Lower leg skin (tissue), 3 donors: ENCODE measurements around the gene SIMC1.

Experiments
- POLR2A ChIP-seq, 2 donors: fragments of 450-650 bp; IDR thresholded peaks; one replicate each; pipeline ENCODE4 v1.6.1; 2016 to 2017; ENCODE audit warnings: antibody characterized with exemption in 2 of 2, mild to moderate bottlenecking in 1 of 2, moderate library complexity in 1 of 2
- TF ChIP-seq, protein P1 (sequence below), 3 donors: fragments of 450-650 bp; IDR thresholded peaks; one replicate each; pipeline ENCODE4 v1.5.1; 2016; ENCODE audit warnings: antibody characterized with exemption in 3 of 3, mild to moderate bottlenecking in 3 of 3, moderate library complexity in 2 of 3

DNA sequence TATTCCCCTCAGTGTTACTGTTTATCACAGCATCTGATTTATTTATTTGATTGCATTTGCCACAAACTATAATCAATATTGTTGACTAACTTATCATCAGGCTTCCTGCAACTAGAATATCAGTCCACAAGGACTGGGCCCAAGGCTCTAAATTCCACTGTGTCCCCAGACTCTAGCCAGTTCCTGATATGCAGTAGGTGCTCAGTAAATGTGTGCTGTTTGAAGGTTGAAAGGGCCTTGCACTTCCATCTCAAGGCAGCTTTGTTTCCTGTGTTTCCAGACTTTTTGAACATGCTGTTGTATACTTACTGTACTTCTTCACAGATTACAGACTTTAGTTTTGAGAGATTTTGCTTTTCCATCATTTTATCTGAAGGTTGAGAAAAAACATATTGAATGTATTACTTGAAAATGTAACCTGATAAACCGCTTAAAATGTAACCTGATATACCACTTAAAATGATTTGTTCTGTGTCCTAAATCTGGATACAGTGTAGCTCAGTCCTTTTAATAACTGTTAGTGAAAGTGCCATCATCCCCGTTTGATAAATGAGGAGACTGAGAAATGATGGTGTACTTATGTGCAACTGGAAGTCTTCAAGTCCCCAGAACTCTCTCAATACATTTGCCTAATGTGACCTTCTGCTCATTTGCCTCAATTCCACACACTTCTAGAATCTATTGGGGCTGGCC, 104.7 kb downstream of the SIMC1 start:
- TF ChIP-seq, protein P1, sequence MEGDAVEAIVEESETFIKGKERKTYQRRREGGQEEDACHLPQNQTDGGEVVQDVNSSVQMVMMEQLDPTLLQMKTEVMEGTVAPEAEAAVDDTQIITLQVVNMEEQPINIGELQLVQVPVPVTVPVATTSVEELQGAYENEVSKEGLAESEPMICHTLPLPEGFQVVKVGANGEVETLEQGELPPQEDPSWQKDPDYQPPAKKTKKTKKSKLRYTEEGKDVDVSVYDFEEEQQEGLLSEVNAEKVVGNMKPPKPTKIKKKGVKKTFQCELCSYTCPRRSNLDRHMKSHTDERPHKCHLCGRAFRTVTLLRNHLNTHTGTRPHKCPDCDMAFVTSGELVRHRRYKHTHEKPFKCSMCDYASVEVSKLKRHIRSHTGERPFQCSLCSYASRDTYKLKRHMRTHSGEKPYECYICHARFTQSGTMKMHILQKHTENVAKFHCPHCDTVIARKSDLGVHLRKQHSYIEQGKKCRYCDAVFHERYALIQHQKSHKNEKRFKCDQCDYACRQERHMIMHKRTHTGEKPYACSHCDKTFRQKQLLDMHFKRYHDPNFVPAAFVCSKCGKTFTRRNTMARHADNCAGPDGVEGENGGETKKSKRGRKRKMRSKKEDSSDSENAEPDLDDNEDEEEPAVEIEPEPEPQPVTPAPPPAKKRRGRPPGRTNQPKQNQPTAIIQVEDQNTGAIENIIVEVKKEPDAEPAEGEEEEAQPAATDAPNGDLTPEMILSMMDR (IDR thresholded peaks at IDR 0.05) = no peak
- TF ChIP-seq POLR2A (IDR thresholded peaks at IDR 0.05) = no peak
